Colonic mucosa (tissue), 4 donors: ENCODE data around the gene LDLRAD3. TPM values are rescaled to one million over a fixed set of nuclear protein-coding genes. Genes with fewer than 3 reads are reported as not detected.

Source experiments
- DNase-seq: peaks from one replicate; pipeline ENCODE4 v3.0.0-alpha.2; 2020
- H3K27ac ChIP-seq: fragments of 200-600 bp; one replicate; pipeline ENCODE4 v1.8.0; 2021
- H3K27me3 ChIP-seq: fragments of 200-600 bp; one replicate; pipeline ENCODE4 v1.8.0; 2021
- H3K36me3 ChIP-seq: fragments of 200-600 bp; one replicate; pipeline ENCODE4 v1.8.0; 2021
- H3K4me1 ChIP-seq: fragments of 200-600 bp; one replicate; pipeline ENCODE4 v1.8.0; 2021; ENCODE audit warnings: mild to moderate bottlenecking
- H3K4me3 ChIP-seq: fragments of 200-600 bp; one replicate; pipeline ENCODE4 v1.8.0; 2021
- H3K9ac ChIP-seq, 2 donors: one replicate each; pipeline ENCODE4 v1.7.0; 2013; ENCODE audit warnings: control low read depth in 2 of 2, low read depth in 2 of 2, low read length in 2 of 2
- H3K9me3 ChIP-seq: fragments of 200-600 bp; one replicate; pipeline ENCODE4 v1.8.0; 2021
- CTCF ChIP-seq: fragments of 200-600 bp; IDR thresholded peaks from one replicate; pipeline ENCODE4 v1.8.0; 2022; ENCODE audit warnings: antibody characterized with exemption, mild to moderate bottlenecking
- intact Hi-C: fragments of 100-400 bp; cut with DNase I; formaldehyde crosslinking; loops from one replicate; pipeline ENCODE4 v1.14.1; 2022
- total RNA-seq, 2 donors: library from RNA; stranded (reverse); fragmentation: NEBNext Ultra II Directional in 1 of 2; extraction: Animal tissue kit (Norgen Biotek cat#: 25700) in 1 of 2; gene quantifications; one replicate each; pipeline ENCODE4 v1.2.1, GENCODE V29; 2021
- donor health status: healthy.
- donor health status: DM: no; HTN: no; CAD: no.
- donor health status: DM: no; HTN: no; CAD: no.

The LDLRAD3 gene
- total RNA-seq, 2 donors from 2014 or later, result 1.9 to 2.9 TPM

GRCh38 chr11:35982061-35982460, 38.2 kb downstream of the LDLRAD3 start:
- Histone ChIP-seq H3K4me1 (no peaks in the 10 kb centered on the region), H3K9ac (no peak overlapping the region), H3K27ac (no peak overlapping the region), H3K4me3 (no peak overlapping the region), H3K9me3 (no peaks in the 10 kb centered on the region), H3K36me3 (no peaks in the 10 kb centered on the region), H3K27me3 (no peaks in the 10 kb centered on the region)
- TF ChIP-seq CTCF, result no peak
- DNase-seq, result no peak
- intact Hi-C loops, result no loop called here

GRCh38 chr11:35983981-35984380, 40.1 kb downstream of the LDLRAD3 start:
- no peak for TF ChIP-seq CTCF

GRCh38 chr11:35986947-35987346, 43.1 kb downstream of the LDLRAD3 start:
- DNase-seq, result no peak
- no peaks in the 10 kb centered on the region for H3K27me3 ChIP-seq
- H3K9ac ChIP-seq, result no peak overlapping the region
- H3K4me1 ChIP-seq, result no peaks in the 10 kb centered on the region
- H3K4me3 ChIP-seq, result no peak overlapping the region
- TF ChIP-seq CTCF, result no peak
- intact Hi-C loops, result no loop called here
- no peaks in the 10 kb centered on the region for H3K36me3 ChIP-seq
- no peaks in the 10 kb centered on the region for H3K9me3 ChIP-seq
- no peak overlapping the region for H3K27ac ChIP-seq

More at GRCh38 chr11:35983981-35984380, 40.1 kb downstream of the LDLRAD3 start:
- Histone ChIP-seq H3K9ac (no peak overlapping the region), H3K9me3 (no peaks in the 10 kb centered on the region), H3K27ac (no peak overlapping the region), H3K27me3 (no peaks in the 10 kb centered on the region), H3K4me1 (no peaks in the 10 kb centered on the region), H3K4me3 (no peak overlapping the region), H3K36me3 (no peaks in the 10 kb centered on the region)
- DNase-seq, result no peak
- intact Hi-C loops, result no loop called here

- Histone ChIP-seq H3K4me3 (no peak overlapping the region), H3K9ac (no peak overlapping the region), H3K9me3 (no peaks in the 10 kb centered on the region), H3K4me1 (no peaks in the 10 kb centered on the region), H3K27ac (no peak overlapping the region), H3K36me3 (no peaks in the 10 kb centered on the region), H3K27me3 (no peaks in the 10 kb centered on the region)
- intact Hi-C loops, result no loop called here
- DNase-seq, result no peak
- no peak for TF ChIP-seq CTCF
Observed at GRCh38 chr11:35990170-35990569, 46.3 kb downstream of the LDLRAD3 start.

GRCh38 chr11:35990816-35991215, 47.0 kb downstream of the LDLRAD3 start:
- no peak for DNase-seq

More at GRCh38 chr11:35990816-35991215, 47.0 kb downstream of the LDLRAD3 start:
- Histone ChIP-seq H3K9ac (no peak overlapping the region), H3K27ac (no peak overlapping the region), H3K36me3 (no peaks in the 10 kb centered on the region), H3K27me3 (no peaks in the 10 kb centered on the region), H3K9me3 (no peaks in the 10 kb centered on the region), H3K4me1 (no peaks in the 10 kb centered on the region), H3K4me3 (no peak overlapping the region)
- intact Hi-C loops, result no loop called here
- TF ChIP-seq CTCF, result no peak
